HepG2 (cell line): ENCODE results near the gene TTLL6. TPM values are rescaled to one million over a fixed set of nuclear protein-coding genes. Genes with fewer than 3 reads are reported as not detected.
A peak's percentile ranks its signal among the peaks of the same experiment; 100 is the strongest.

Source experiments
- CREB1 ChIP-seq, 2 experiments: fragments of 450-650 bp in 1 of 2; IDR thresholded peaks; 2 replicates each; pipeline ENCODE4 v1.6.1; 2016 to 2017; ENCODE audit warnings: control low read depth in 1 of 2, mild to moderate bottlenecking in 1 of 2, missing compliant biosample characterization in 1 of 2, missing genetic modification characterization in 1 of 2
- EP300 ChIP-seq, 3 experiments: sonication (generic) in 1 of 3; formaldehyde crosslinking in 1 of 3; IDR thresholded peaks; 2 replicates each; pipeline versions ENCODE4 v1.5.1 to v1.6.1; 2011 to 2020; ENCODE audit warnings: low read depth in 2 of 3, low read length in 2 of 3, borderline replicate concordance in 1 of 3, improper control_type of control experiment in 1 of 3, mild to moderate bottlenecking in 1 of 3, missing genetic modification reagents in 1 of 3, moderate library complexity in 1 of 3
- FOXJ3 ChIP-seq: sonication (generic); formaldehyde crosslinking; IDR thresholded peaks from 2 replicates; pipeline ENCODE4 v1.4.0; 2020; ENCODE audit warnings: missing genetic modification reagents, mild to moderate bottlenecking, borderline replicate concordance
- HHEX ChIP-seq: IDR thresholded peaks from 2 replicates; pipeline ENCODE4 v1.6.1; 2016; ENCODE audit warnings: control low read depth
- HOXA3 ChIP-seq: sonication (generic); formaldehyde crosslinking; IDR thresholded peaks from 2 replicates; pipeline ENCODE4 v1.5.0; 2020; ENCODE audit warnings: missing genetic modification reagents
- KMT2B ChIP-seq: IDR thresholded peaks from 2 replicates; pipeline ENCODE4 v1.6.1; 2016; ENCODE audit warnings: missing genetic modification reagents, missing compliant biosample characterization
- MTF2 ChIP-seq: sonication (generic); formaldehyde crosslinking; IDR thresholded peaks from 2 replicates; pipeline ENCODE4 v1.5.0; 2020; ENCODE audit warnings: missing genetic modification reagents, borderline replicate concordance
- PTBP1 ChIP-seq: fragments of 200-400 bp; formaldehyde crosslinking; IDR thresholded peaks from 2 replicates; pipeline ENCODE4 v1.6.1; 2018; ENCODE audit warnings: low read length, low read depth; ENCODE audit not compliant: poor library complexity, severe bottlenecking
- RBFOX2 ChIP-seq: fragments of 200-400 bp; formaldehyde crosslinking; IDR thresholded peaks from 2 replicates; pipeline ENCODE4 v1.6.1; 2017; ENCODE audit warnings: low read depth, mild to moderate bottlenecking, low read length
- SAP130 ChIP-seq: IDR thresholded peaks from 2 replicates; pipeline ENCODE4 v1.6.1; 2016; ENCODE audit warnings: low read depth
- SATB2 ChIP-seq: sonication (generic); formaldehyde crosslinking; IDR thresholded peaks from 2 replicates; pipeline ENCODE4 v1.5.0; 2020; ENCODE audit warnings: missing genetic modification reagents
- TCF7 ChIP-seq: sonication (generic); IDR thresholded peaks from 2 replicates; pipeline ENCODE4 v1.6.1; 2016; ENCODE audit warnings: antibody characterized with exemption, low read depth
- ZIK1 ChIP-seq: sonication (generic); formaldehyde crosslinking; IDR thresholded peaks from 2 replicates; pipeline ENCODE4 v1.5.0; 2020; ENCODE audit warnings: mild to moderate bottlenecking, low read depth, missing genetic modification reagents, borderline replicate concordance
- ZNF224 ChIP-seq: sonication (generic); formaldehyde crosslinking; IDR thresholded peaks from 2 replicates; pipeline ENCODE4 v1.5.0; 2020; ENCODE audit warnings: mild to moderate bottlenecking, missing genetic modification reagents
- ZNF234 ChIP-seq: sonication (generic); formaldehyde crosslinking; conservative IDR thresholded peaks from 2 replicates; pipeline ENCODE4 v1.5.1; 2020; ENCODE audit warnings: mild to moderate bottlenecking, missing genetic modification reagents
- ZNF33A ChIP-seq: sonication (generic); formaldehyde crosslinking; IDR thresholded peaks from 2 replicates; pipeline ENCODE4 v1.5.1; 2020; ENCODE audit warnings: missing genetic modification reagents, mild to moderate bottlenecking, moderate library complexity, borderline replicate concordance
- ZNF550 ChIP-seq: sonication (generic); formaldehyde crosslinking; IDR thresholded peaks from 2 replicates; pipeline ENCODE4 v1.4.0; 2020; ENCODE audit warnings: mild to moderate bottlenecking, missing genetic modification reagents, borderline replicate concordance
- ZNF674 ChIP-seq: sonication (generic); formaldehyde crosslinking; IDR thresholded peaks from 2 replicates; pipeline ENCODE4 v1.5.0; 2020; ENCODE audit warnings: low read depth, mild to moderate bottlenecking, missing genetic modification reagents
- ZNF713 ChIP-seq: sonication (generic); formaldehyde crosslinking; IDR thresholded peaks from 2 replicates; pipeline ENCODE4 v1.4.0; 2020; ENCODE audit warnings: mild to moderate bottlenecking, missing genetic modification reagents
- polyA plus RNA-seq, 8 experiments: library from polyadenylated mRNA; depleted of rRNA in 3 of 8; stranded (reverse) in 7 of 8; unstranded in 1 of 8; fragments of >200 nt; fragmentation: Illumina TruSeq in 4 of 8; extraction: Trizol in 4 of 8; gene quantifications; 2 replicates each; pipeline versions ENCODE4 v1.2.1 to v1.2.3, GENCODE V29; 2011 to 2016; ENCODE audit warnings: low read depth in 4 of 8, missing spikeins in 1 of 8, mixed read lengths in 1 of 8; ENCODE audit not compliant: insufficient read depth in 1 of 8
- total RNA-seq, 5 experiments: library from RNA; depleted of rRNA; stranded (reverse); fragments of >200 nt; fragmentation: Illumina TruSeq; extraction: Trizol; gene quantifications; 2 replicates each; pipeline ENCODE4 v1.2.3, GENCODE V29; 2016; ENCODE audit warnings: low read depth in 1 of 5
- TF ChIP-seq, protein P1 (sequence below), 2 experiments: fragments of 450-650 bp in 1 of 2; sonication (generic) in 1 of 2; formaldehyde crosslinking in 1 of 2; IDR thresholded peaks; 2 replicates each; pipeline versions ENCODE4 v1.6.1 to v1.8.0; 2016 to 2022; ENCODE audit warnings: antibody characterized with exemption in 1 of 2, mild to moderate bottlenecking in 1 of 2, missing genetic modification reagents in 1 of 2

TTLL6 gene
- total and polyA plus RNA-seq, 2 of the 13 experiments (the other 11 are each of a cell fraction or from before 2014, with no cell fraction given), result 0.04 to 0.08 TPM

DNA sequence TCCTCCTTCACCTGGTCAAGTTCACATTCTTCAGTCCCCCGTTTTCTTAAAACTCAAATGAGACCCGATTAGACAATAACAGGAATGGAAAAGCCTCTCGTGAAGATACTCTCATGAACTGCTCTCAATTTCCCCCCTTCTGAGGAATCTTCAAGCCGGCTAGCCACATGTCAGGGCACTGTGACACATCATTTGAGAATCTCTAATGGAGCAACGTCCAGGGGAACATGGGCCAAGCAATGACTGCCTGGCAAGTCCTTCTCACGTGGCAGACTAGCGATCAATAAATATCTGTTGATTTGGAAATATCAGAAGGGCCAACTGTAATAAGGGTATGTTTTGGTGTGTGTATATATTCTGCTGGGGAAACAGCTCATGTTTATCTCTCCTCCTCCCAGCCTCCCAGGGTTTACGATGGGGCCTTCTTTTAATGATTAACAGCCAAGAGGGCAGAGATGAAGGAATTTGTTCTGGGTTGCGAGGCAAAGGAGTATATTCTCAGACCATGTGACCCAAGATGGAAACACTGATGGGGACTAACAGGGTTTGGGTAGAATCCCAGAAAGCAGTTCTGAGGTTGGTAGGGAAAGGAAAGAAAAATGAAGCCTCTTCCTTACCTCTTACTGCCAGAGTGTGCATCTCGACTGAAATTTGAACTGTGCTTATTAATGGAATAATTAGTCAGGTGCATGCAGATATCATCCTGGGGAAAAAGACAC lies 21.4 kb downstream of the TTLL6 start (continued):
- TF ChIP-seq, protein P1, sequence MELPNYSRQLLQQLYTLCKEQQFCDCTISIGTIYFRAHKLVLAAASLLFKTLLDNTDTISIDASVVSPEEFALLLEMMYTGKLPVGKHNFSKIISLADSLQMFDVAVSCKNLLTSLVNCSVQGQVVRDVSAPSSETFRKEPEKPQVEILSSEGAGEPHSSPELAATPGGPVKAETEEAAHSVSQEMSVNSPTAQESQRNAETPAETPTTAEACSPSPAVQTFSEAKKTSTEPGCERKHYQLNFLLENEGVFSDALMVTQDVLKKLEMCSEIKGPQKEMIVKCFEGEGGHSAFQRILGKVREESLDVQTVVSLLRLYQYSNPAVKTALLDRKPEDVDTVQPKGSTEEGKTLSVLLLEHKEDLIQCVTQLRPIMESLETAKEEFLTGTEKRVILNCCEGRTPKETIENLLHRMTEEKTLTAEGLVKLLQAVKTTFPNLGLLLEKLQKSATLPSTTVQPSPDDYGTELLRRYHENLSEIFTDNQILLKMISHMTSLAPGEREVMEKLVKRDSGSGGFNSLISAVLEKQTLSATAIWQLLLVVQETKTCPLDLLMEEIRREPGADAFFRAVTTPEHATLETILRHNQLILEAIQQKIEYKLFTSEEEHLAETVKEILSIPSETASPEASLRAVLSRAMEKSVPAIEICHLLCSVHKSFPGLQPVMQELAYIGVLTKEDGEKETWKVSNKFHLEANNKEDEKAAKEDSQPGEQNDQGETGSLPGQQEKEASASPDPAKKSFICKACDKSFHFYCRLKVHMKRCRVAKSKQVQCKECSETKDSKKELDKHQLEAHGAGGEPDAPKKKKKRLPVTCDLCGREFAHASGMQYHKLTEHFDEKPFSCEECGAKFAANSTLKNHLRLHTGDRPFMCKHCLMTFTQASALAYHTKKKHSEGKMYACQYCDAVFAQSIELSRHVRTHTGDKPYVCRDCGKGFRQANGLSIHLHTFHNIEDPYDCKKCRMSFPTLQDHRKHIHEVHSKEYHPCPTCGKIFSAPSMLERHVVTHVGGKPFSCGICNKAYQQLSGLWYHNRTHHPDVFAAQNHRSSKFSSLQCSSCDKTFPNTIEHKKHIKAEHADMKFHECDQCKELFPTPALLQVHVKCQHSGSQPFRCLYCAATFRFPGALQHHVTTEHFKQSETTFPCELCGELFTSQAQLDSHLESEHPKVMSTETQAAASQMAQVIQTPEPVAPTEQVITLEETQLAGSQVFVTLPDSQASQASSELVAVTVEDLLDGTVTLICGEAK (IDR thresholded peaks at IDR 0.05), result no peak
- TF ChIP-seq, protein P1 (CRISPR knock-in tag; IDR thresholded peaks at IDR 0.05), result peak; percentile 24; the same call in 1 of the 2 replicates
- TF ChIP-seq KMT2B (CRISPR knock-in tag), result peak; percentile 68; the same call in 1 of the 2 replicates
- no peak for TF ChIP-seq MTF2 (CRISPR knock-in tag)
- peak; percentile 87 to 89 for TF ChIP-seq EP300 (IDR thresholded peaks at IDR 0.05; ENCODE audit: low read depth in 2 of 2, low read length in 2 of 2)
- no peak; the same call in 1 of the 2 replicates for TF ChIP-seq EP300 (CRISPR knock-in tag; IDR thresholded peaks at IDR 0.05; ENCODE audit: borderline replicate concordance)
- TF ChIP-seq ZNF224 (CRISPR knock-in tag), result 0 out of 2 replicates have a peak, but pooled peaks have one; percentile 42
- no peak for TF ChIP-seq SATB2 (CRISPR knock-in tag)
- peak; percentile 56; the same call in 1 of the 2 replicates for TF ChIP-seq HOXA3 (CRISPR knock-in tag)
- TF ChIP-seq ZNF550, result no peak
- TF ChIP-seq ZNF234 (CRISPR knock-in tag), result no peak
- no peak for TF ChIP-seq ZNF674
- TF ChIP-seq ZIK1 (CRISPR knock-in tag), result no peak
- 0 out of 2 replicates have a peak, but pooled peaks have one; percentile 7 for TF ChIP-seq CREB1 (IDR thresholded peaks at IDR 0.05)
- TF ChIP-seq CREB1 (CRISPR knock-in tag; IDR thresholded peaks at IDR 0.05), result peak; percentile 80
- TF ChIP-seq TCF7, result peak; percentile 39; the same call in 1 of the 2 replicates
- no peak for TF ChIP-seq ZNF713 (CRISPR knock-in tag)
- 0 out of 2 replicates have a peak, but pooled peaks have one; percentile 18 for TF ChIP-seq RBFOX2
- TF ChIP-seq SAP130 (CRISPR knock-in tag), result peak; percentile 72
- TF ChIP-seq FOXJ3 (CRISPR knock-in tag), result peak; percentile 86
- TF ChIP-seq HHEX (CRISPR knock-in tag), result 0 out of 2 replicates have a peak, but pooled peaks have one; percentile 33
- TF ChIP-seq ZNF33A (CRISPR knock-in tag), result no peak
- no peak for TF ChIP-seq PTBP1
